AG09319 (cell line): ENCODE data around the gene IRF2BP2.

Experiments
- DNase-seq: peaks from one replicate; pipeline ENCODE4 v3.0.0-alpha.2; 2010; ENCODE audit warnings: low read depth; ENCODE audit errors: extremely low read depth
- TF ChIP-seq, protein P1 (sequence below): IDR thresholded peaks from 2 replicates; pipeline ENCODE4 v1.5.1; 2011; ENCODE audit warnings: low read depth, mild to moderate bottlenecking, inconsistent platforms, low read length, moderate library complexity

The IRF2BP2 gene

DNA sequence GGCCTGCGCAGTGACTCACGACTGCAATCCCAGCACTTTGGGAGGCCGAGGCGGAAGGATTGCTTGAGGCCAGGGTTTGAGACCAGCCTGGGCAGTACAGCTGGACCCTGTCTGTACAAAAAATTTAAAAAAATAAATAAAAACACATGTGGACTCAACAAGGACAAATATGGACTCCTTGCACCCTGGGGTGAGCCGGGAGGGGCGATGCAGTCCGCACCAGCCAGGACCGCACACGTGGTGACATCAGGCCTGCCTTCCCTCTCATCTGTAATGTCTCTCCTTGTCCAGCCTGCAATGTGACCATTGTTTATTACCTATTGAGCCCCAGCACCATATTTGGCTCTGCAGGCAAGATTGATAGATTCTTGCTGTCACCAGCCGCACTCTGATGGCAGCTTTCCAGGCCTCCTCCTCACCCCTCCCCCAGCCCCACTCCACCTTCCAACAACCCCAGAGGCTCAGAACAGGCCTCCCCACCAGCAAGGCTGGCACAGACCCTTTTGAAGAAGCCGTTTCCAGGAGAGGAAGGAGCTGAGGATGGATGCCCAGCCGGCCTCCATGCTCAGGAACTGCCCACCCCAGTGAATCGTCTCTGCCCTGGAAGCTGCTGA lies 55.2 kb downstream of the IRF2BP2 start:
- TF ChIP-seq, protein P1, sequence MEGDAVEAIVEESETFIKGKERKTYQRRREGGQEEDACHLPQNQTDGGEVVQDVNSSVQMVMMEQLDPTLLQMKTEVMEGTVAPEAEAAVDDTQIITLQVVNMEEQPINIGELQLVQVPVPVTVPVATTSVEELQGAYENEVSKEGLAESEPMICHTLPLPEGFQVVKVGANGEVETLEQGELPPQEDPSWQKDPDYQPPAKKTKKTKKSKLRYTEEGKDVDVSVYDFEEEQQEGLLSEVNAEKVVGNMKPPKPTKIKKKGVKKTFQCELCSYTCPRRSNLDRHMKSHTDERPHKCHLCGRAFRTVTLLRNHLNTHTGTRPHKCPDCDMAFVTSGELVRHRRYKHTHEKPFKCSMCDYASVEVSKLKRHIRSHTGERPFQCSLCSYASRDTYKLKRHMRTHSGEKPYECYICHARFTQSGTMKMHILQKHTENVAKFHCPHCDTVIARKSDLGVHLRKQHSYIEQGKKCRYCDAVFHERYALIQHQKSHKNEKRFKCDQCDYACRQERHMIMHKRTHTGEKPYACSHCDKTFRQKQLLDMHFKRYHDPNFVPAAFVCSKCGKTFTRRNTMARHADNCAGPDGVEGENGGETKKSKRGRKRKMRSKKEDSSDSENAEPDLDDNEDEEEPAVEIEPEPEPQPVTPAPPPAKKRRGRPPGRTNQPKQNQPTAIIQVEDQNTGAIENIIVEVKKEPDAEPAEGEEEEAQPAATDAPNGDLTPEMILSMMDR = no peak
- no peak for DNase-seq
